GM21786 (cell line): ENCODE measurements around the gene ZNF365.

Experiments
- ATAC-seq: cut with Tn5 transposase; IDR thresholded peaks from one replicate; pipeline ENCODE4 v1.9.1; 2021; ENCODE audit not compliant: unreplicated experiment

ZNF365 gene

GRCh38 chr10:62413652-62414051 lies 39.5 kb downstream of the ZNF365 start:
- ATAC-seq = no peak

DNA sequence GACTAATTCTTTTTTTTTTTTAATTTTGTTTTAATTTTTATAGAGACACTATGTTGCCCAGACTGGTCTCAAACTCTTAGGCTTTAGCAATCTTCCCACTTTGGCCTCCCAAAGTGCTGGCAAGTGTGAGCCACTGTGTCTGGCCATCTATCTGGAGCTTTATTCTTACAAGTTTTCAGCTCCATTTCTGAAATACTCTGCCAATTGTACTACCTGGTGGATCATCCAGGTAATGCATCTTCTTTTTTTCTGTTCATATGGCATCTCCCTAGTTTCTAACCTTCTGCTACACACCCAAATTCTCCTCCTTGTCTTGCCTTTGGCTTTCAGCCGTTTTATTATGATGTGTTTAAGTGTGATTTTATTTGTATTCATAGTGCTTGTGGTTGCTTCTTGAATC lies 40.2 kb downstream of the ZNF365 start:
- ATAC-seq = no peak

GRCh38 chr10:62422068-62422590 lies 48.0 kb downstream of the ZNF365 start:
- ATAC-seq = no peak

- no peak for ATAC-seq
Measured at GRCh38 chr10:62424026-62424425, 49.9 kb downstream of the ZNF365 start.

GRCh38 chr10:62426086-62426485 lies 51.9 kb downstream of the ZNF365 start:
- ATAC-seq = no peak

DNA sequence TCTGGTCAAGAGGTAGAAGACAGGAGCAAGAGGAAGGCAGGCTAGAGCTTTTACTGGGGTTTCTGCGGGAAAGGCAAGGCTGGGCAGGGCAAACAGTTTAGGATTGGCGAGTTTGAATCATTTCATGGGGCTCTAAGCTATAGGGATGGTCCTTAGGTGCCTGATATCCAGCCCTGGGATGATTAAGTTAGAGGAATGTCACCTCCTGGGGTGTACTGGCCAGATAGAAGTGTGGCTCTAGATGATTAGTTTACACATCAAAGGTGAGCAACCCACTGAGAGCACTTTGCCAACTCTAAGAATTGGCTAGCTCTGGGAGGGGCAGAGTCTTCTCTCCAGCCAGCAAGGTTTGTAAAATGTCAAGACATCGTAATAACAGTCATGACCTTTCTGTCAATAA lies 52.4 kb downstream of the ZNF365 start:
- ATAC-seq = no peak

- ATAC-seq = no peak
Measured at GRCh38 chr10:62430881-62431280, 56.7 kb downstream of the ZNF365 start.

- ATAC-seq = peak; percentile 82
Measured at GRCh38 chr10:62433181-62433692, 59.1 kb downstream of the ZNF365 start.

- ATAC-seq = no peak
Measured at GRCh38 chr10:62433901-62434300, 59.7 kb downstream of the ZNF365 start.

GRCh38 chr10:62437696-62438095 lies 63.5 kb downstream of the ZNF365 start:
- no peak for ATAC-seq

- no peak for ATAC-seq
Measured at GRCh38 chr10:62442006-62442405, 67.8 kb downstream of the ZNF365 start.

- ATAC-seq = no peak
Measured at GRCh38 chr10:62442894-62443669, 68.9 kb downstream of the ZNF365 start.

- ATAC-seq = no peak
Measured at GRCh38 chr10:62443866-62444265, 69.7 kb downstream of the ZNF365 start.

- no peak for ATAC-seq
Measured at GRCh38 chr10:62446627-62447026, 72.5 kb downstream of the ZNF365 start.

DNA sequence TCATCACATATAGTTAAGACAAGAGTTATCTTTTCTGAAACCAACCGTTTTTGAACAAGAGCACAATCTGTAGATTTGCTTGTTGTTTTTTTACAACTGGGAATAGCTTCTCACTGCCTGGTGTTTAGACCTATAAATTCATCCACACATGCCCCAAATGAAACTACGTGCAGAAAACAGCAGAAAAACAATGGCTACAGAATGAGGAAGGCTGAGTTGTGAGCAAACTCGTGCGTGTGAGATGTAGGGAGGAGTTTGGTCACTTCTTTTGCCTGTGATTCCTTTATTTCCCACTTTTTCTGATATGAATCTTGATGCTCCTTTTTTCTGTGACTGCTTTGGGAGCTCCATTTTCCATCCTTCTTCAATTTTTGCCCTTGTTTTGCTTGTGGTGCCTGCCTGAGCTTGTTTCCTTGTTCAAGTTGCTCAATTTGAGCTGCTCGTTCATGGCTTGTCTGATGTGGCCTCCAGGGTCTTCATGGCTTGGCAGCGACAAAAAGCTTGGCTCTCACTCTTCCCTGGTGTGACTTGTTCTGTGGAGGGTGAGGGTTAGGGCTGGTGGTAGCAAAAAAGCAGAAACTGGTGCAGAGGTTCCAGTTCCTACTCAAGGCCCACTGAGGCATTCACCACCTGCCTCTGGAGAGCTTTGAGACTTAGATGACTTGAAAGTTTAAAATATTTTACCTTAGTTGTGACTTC lies 76.9 kb downstream of the ZNF365 start:
- no peak for ATAC-seq

GRCh38 chr10:62451611-62451975 lies 77.4 kb downstream of the ZNF365 start:
- no peak for ATAC-seq
